Calu3 (cell line): Measurements from ENCODE around the gene LCN1. TPM values are rescaled to one million over a fixed set of nuclear protein-coding genes. Genes with fewer than 3 reads are reported as not detected.

ENCODE experiments used
- BruUV-seq: library from RNA; stranded (reverse); fragments of 400-500 nt; replicated peaks from 2 replicates; lab custom pipeline; 2021; lab: Mats Ljungman, UMichigan
- CTCF ChIA-PET: fragments of 300-600 bp; sonication (Branson Sonifier 250); formaldehyde crosslinking; loops from one replicate; lab custom pipeline; 2022; ENCODE audit warnings: antibody characterized with exemption; lab: Charles Lee
- DNase-seq: peaks from one replicate; pipeline ENCODE4 v3.0.0; 2022
- H3K27ac Mint-ChIP-seq: one replicate; pipeline ENCODE4 v1.8.0; 2022; ENCODE audit warnings: mixed read lengths; ENCODE audit not compliant: unreplicated experiment
- H3K27me3 Mint-ChIP-seq: one replicate; pipeline ENCODE4 v1.8.0; 2022; ENCODE audit warnings: mixed read lengths; ENCODE audit not compliant: unreplicated experiment
- H3K36me3 Mint-ChIP-seq: one replicate; pipeline ENCODE4 v1.8.0; 2022; ENCODE audit warnings: mild to moderate bottlenecking, moderate library complexity, mixed read lengths; ENCODE audit not compliant: insufficient read depth, unreplicated experiment
- H3K4me1 Mint-ChIP-seq: one replicate; pipeline ENCODE4 v1.8.0; 2022; ENCODE audit warnings: mild to moderate bottlenecking, low read depth, mixed read lengths; ENCODE audit not compliant: unreplicated experiment
- H3K4me3 Mint-ChIP-seq: one replicate; pipeline ENCODE4 v1.8.0; 2022; ENCODE audit warnings: mild to moderate bottlenecking, low read depth, moderate library complexity, mixed read lengths; ENCODE audit not compliant: unreplicated experiment
- H3K9me3 Mint-ChIP-seq: one replicate; pipeline ENCODE4 v1.8.0; 2022; ENCODE audit warnings: low read depth, mixed read lengths; ENCODE audit not compliant: unreplicated experiment
- intact Hi-C: fragments of 100-400 bp; cut with micrococcal nuclease; formaldehyde crosslinking; loops from one replicate; pipeline ENCODE4 v1.10.0; 2022; ENCODE audit not compliant: unreplicated experiment
- total RNA-seq: library from RNA; stranded (reverse); gene quantifications from 2 replicates; pipeline ENCODE4 v1.2.3, GENCODE V29; 2022
- TF ChIP-seq, protein P1 (sequence below): fragments of 200-600 bp; IDR thresholded peaks from one replicate; pipeline ENCODE4 v1.8.0; 2022; ENCODE audit warnings: antibody characterized with exemption; ENCODE audit not compliant: unreplicated experiment

LCN1 gene
- total RNA-seq, 1 experiment from 2014 or later, result not detected

DNA sequence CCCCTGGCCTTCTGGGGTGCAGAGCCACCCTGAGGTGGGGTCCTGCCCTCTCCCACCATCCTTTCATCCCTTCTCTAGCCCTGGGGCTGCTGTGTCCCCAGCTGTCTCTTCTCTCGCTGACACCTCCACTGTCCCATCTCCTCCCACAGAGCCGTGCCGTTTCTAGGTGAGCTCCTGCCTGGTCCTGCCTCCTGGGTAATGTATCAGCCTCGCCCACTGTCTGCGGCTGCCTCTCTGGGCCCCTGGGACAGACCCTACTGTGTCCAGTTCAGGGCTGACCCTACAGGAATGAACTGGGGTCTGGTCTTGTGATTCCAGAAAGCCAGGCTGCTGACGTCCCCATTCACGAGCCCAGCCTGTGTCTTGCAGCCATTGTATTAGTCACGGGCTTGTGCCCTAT lies 44.4 kb downstream of the LCN1 start:
- TF ChIP-seq, protein P1, sequence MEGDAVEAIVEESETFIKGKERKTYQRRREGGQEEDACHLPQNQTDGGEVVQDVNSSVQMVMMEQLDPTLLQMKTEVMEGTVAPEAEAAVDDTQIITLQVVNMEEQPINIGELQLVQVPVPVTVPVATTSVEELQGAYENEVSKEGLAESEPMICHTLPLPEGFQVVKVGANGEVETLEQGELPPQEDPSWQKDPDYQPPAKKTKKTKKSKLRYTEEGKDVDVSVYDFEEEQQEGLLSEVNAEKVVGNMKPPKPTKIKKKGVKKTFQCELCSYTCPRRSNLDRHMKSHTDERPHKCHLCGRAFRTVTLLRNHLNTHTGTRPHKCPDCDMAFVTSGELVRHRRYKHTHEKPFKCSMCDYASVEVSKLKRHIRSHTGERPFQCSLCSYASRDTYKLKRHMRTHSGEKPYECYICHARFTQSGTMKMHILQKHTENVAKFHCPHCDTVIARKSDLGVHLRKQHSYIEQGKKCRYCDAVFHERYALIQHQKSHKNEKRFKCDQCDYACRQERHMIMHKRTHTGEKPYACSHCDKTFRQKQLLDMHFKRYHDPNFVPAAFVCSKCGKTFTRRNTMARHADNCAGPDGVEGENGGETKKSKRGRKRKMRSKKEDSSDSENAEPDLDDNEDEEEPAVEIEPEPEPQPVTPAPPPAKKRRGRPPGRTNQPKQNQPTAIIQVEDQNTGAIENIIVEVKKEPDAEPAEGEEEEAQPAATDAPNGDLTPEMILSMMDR, result no peak
- CTCF ChIA-PET, result no interaction called here
- no TSS peak for BruUV-seq

DNA sequence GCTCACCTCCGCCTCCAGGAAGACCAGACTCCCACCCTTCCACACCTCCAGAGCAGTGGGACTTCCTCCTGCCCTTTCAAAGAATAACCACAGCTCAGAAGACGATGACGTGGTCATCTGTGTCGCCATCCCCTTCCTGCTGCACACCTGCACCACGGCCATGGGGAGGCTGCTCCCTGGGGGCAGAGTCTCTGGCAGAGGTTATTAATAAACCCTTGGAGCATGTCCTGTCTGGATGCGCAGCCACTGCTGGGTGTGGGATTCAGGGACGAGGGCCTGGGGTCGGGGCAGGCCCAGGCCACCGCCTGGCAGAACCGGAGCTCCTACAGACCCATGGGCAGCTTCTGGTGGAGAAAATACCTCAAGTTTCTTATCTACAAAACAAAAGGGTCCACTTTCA lies 45.3 kb downstream of the LCN1 start:
- Mint-ChIP-seq H3K9me3 (peaks cover 2% of the 10 kb centered on the region), H3K4me3 (no peak overlapping the region), H3K27ac (no peak overlapping the region), H3K36me3 (no peaks in the 10 kb centered on the region), H3K27me3 (peaks cover 59% of the 10 kb centered on the region), H3K4me1 (peaks cover 6% of the 10 kb centered on the region)
- peak; percentile 23 for DNase-seq
- intact Hi-C loops, result no loop called here
- CTCF ChIA-PET, result no interaction called here
- TF ChIP-seq, protein P1, result no peak
- no TSS peak for BruUV-seq

More for the DNA sequence above, 44.4 kb downstream of the LCN1 start:
- H3K4me3 Mint-ChIP-seq, result no peak overlapping the region
- no peak overlapping the region for H3K27ac Mint-ChIP-seq
- intact Hi-C loops, result no loop called here
- peaks cover 59% of the 10 kb centered on the region for H3K27me3 Mint-ChIP-seq
- no peaks in the 10 kb centered on the region for H3K36me3 Mint-ChIP-seq
- H3K9me3 Mint-ChIP-seq, result peaks cover 2% of the 10 kb centered on the region
- peaks cover 6% of the 10 kb centered on the region for H3K4me1 Mint-ChIP-seq
- no peak for DNase-seq

DNA sequence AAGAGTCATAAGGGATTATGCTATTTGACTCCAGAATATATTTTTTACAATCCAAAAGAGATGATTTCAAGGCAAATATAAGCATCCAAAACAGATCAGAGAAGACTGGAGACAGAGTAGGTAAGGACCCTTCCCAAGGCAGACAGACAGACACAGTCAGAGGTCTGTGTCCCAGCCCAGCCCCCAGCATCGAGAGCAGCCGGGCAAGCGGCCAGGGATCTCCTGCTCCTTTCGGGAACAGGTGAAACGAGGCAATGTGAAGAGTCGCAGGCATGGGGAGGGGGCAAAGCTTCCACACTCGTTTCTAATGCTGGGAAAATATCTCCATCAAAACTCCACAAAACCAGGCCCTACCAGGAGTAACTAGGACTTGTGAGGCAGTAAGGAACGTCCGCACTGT lies 46.1 kb downstream of the LCN1 start:
- Mint-ChIP-seq H3K36me3 (no peaks in the 10 kb centered on the region), H3K9me3 (peaks cover 2% of the 10 kb centered on the region), H3K27ac (no peak overlapping the region), H3K4me3 (no peak overlapping the region), H3K4me1 (peaks cover 6% of the 10 kb centered on the region), H3K27me3 (peaks cover 59% of the 10 kb centered on the region)
- CTCF ChIA-PET, result no interaction called here
- DNase-seq, result no peak
- no TSS peak for BruUV-seq
- TF ChIP-seq, protein P1, result no peak
- intact Hi-C loops, result no loop called here

DNA sequence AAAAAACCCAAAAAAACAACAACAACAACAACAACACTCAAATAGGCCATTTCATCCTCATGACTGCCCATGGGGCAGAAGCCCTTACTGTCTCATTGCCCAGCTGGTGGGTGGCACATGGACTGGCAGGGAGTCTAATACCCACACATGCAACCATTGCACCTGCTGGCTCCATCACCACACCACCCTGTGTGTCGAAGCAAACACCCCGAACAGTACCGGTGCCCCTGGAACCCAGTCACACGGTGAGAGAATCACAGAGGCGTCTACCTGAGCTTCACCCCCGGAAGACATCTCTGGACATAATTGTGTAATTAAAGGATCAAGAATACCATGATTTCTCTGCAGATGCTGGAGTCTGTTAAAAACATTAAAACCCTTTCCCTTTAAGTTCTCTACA lies 46.8 kb downstream of the LCN1 start:
- Mint-ChIP-seq H3K36me3 (no peaks in the 10 kb centered on the region), H3K27ac (no peak overlapping the region), H3K9me3 (peaks cover 2% of the 10 kb centered on the region), H3K27me3 (peaks cover 59% of the 10 kb centered on the region), H3K4me1 (peaks cover 6% of the 10 kb centered on the region), H3K4me3 (no peak overlapping the region)
- TF ChIP-seq, protein P1, result no peak
- BruUV-seq, result no TSS peak
- DNase-seq, result no peak
- intact Hi-C loops, result no loop called here
- CTCF ChIA-PET, result no interaction called here
